ENCODE data around the gene AKAP6.

Gene AKAP6

DNA sequence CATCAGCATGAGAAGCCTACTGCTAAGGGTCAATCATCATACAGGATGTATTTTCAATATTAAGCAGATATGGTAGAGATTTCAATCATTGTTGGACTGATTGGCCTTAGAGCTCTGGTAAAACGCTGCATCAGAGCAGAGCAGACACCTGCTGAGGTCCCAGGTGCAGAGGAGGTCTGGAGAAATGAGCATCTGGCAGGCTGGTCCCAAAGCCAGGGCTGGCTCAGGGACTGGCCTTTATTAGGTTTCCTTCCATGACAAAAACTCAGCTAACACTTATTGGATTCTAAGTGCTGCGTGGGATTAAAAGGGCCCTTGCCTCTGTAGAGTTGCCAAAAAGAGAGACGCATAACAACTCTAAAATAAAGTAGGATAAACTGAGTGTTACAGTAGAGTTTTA lies 29.7 kb downstream of the AKAP6 start:
- no peaks in the 10 kb centered on the region for H3K27me3 ChIP-seq (ENCODE audit: control insufficient read depth, insufficient read depth, low read length)
- H2AFZ ChIP-seq: no peak overlapping the region
- H3K9me3 ChIP-seq (ENCODE audit: control insufficient read depth, low read length): no peaks in the 10 kb centered on the region
- no peak overlapping the region for H3K4me2 ChIP-seq (ENCODE audit: low read length)
- no peaks in the 10 kb centered on the region for H3K79me2 ChIP-seq
- no peak overlapping the region for H3K4me3 ChIP-seq (ENCODE audit: low read depth, low read length)
- H3K9ac ChIP-seq: no peak overlapping the region
- H3K27ac ChIP-seq: no peak overlapping the region
- no peaks in the 10 kb centered on the region for H3K4me1 ChIP-seq
- TF ChIP-seq, protein P1, sequence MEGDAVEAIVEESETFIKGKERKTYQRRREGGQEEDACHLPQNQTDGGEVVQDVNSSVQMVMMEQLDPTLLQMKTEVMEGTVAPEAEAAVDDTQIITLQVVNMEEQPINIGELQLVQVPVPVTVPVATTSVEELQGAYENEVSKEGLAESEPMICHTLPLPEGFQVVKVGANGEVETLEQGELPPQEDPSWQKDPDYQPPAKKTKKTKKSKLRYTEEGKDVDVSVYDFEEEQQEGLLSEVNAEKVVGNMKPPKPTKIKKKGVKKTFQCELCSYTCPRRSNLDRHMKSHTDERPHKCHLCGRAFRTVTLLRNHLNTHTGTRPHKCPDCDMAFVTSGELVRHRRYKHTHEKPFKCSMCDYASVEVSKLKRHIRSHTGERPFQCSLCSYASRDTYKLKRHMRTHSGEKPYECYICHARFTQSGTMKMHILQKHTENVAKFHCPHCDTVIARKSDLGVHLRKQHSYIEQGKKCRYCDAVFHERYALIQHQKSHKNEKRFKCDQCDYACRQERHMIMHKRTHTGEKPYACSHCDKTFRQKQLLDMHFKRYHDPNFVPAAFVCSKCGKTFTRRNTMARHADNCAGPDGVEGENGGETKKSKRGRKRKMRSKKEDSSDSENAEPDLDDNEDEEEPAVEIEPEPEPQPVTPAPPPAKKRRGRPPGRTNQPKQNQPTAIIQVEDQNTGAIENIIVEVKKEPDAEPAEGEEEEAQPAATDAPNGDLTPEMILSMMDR (IDR thresholded peaks at IDR 0.05): no peak
- H3K36me3 ChIP-seq (ENCODE audit: control insufficient read depth, insufficient read depth, low read length): no peaks in the 10 kb centered on the region

DNA sequence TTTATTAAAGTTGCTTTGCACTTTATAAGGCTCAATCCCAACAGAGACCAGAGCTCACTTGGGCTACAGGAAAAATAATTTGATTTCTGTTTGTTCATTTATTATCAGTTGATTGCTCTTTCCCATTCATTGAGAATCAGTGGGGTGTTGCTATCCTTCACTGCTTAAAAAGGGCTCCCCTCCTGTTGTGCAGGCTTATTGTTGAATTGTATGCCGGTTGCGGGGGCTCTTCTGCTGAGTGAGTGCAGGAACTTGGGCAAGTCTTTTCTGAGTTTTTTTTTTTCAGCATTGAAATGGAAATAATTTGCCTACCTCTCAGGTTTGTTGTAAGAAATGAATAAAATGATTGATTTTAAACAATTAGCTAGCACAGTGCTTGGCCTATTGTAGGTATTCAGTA lies 32.6 kb downstream of the AKAP6 start:
- Histone ChIP-seq H3K27me3 (ENCODE audit: control insufficient read depth, insufficient read depth, low read length) (no peaks in the 10 kb centered on the region), H3K4me2 (ENCODE audit: low read length) (no peak overlapping the region), H3K4me1 (no peaks in the 10 kb centered on the region), H3K9me3 (ENCODE audit: control insufficient read depth, low read length) (no peaks in the 10 kb centered on the region), H3K27ac (no peak overlapping the region), H3K4me3 (ENCODE audit: low read depth, low read length) (no peak overlapping the region), H3K9ac (no peak overlapping the region), H3K79me2 (no peaks in the 10 kb centered on the region), H3K36me3 (ENCODE audit: control insufficient read depth, insufficient read depth, low read length) (no peaks in the 10 kb centered on the region), H2AFZ (no peak overlapping the region)
- TF ChIP-seq, protein P1 (IDR thresholded peaks at IDR 0.05): no peak

DNA sequence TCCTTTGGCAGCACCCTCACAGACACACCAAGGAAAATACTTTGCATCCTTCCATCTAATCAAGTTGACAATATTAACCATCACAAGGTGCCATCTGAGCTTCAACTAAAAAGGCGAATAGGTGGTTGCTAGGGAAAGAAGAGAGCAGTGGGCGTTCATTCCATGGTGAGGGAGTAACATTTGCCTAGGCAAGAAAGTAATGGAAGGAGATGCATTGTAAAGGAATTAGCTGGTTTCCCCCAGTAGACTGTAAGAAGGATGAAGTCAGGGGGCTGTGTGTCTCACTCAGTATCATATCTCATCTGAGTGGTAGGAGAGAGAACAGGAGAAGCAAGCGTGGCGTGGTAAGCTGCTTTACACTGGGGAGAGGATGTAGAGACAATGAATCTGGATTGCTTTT lies 34.7 kb downstream of the AKAP6 start:
- H3K9me3 ChIP-seq (ENCODE audit: control insufficient read depth, low read length): no peaks in the 10 kb centered on the region
- H3K27ac ChIP-seq: no peak overlapping the region
- no peak overlapping the region for H3K4me3 ChIP-seq (ENCODE audit: low read depth, low read length)
- H3K79me2 ChIP-seq: peaks cover 3% of the 10 kb centered on the region
- H3K36me3 ChIP-seq (ENCODE audit: control insufficient read depth, insufficient read depth, low read length): no peaks in the 10 kb centered on the region
- H3K4me2 ChIP-seq (ENCODE audit: low read length): no peak overlapping the region
- H3K4me1 ChIP-seq: no peaks in the 10 kb centered on the region
- TF ChIP-seq, protein P1 (IDR thresholded peaks at IDR 0.05): no peak
- no peak overlapping the region for H2AFZ ChIP-seq
- no peaks in the 10 kb centered on the region for H3K27me3 ChIP-seq (ENCODE audit: control insufficient read depth, insufficient read depth, low read length)
- H3K9ac ChIP-seq: no peak overlapping the region

DNA sequence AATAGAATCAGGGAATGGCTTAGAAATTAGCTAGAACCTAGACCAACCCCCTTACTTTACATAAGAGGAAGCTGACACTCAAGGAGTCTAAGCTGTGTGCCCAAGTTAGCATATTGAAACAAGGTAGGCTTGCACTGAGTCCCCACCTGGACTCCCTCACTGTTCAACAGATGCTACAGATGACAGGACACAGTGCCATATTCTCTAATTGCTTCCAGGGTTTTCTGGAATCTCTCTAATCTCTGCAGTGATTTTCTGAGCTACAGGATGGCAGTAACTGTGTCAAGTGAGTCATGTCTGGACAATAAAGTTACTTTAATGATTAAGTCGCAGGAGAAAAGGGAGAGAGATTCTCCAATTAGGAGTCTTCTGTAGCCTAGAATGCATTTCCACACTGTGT lies 35.8 kb downstream of the AKAP6 start:
- Histone ChIP-seq H3K36me3 (ENCODE audit: control insufficient read depth, insufficient read depth, low read length) (no peaks in the 10 kb centered on the region), H3K27ac (no peak overlapping the region), H3K79me2 (peaks cover 3% of the 10 kb centered on the region), H3K27me3 (ENCODE audit: control insufficient read depth, insufficient read depth, low read length) (no peaks in the 10 kb centered on the region), H2AFZ (no peak overlapping the region), H3K9ac (no peak overlapping the region), H3K9me3 (ENCODE audit: control insufficient read depth, low read length) (no peaks in the 10 kb centered on the region), H3K4me2 (ENCODE audit: low read length) (no peak overlapping the region), H3K4me1 (no peaks in the 10 kb centered on the region), H3K4me3 (ENCODE audit: low read depth, low read length) (no peak overlapping the region)
- TF ChIP-seq, protein P1 (IDR thresholded peaks at IDR 0.05): no peak

DNA sequence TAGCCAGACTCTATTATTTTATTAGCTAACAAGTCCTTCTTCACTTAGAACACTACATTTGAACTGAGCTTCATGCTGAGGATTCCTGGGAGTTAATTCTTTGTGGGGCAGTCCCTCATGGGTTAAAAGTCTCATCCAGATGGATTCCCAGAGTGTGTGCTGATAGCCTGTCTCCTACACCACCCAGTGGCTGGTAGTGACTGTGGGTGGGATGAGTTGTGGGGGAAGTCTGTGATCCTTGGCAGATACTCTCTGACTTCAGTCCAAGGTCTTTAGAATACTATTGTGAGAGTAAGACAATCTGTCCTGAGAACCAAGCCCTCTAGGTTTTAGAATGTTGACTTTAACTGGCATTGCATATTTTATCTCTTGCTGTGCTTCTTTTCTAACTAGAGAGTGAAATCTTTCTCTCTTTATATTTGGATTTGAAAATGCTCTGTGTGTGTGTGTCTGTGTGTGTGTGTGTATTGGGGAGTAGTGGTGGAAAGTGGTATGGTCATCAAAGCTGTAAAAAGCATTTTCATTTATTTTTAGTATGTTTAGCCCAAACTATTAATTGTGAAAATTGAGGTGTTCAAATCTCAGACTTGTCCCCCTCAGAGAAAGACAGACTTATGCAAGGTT lies 37.3 kb downstream of the AKAP6 start:
- Histone ChIP-seq H3K9me3 (ENCODE audit: control insufficient read depth, low read length) (no peaks in the 10 kb centered on the region), H2AFZ (no peak overlapping the region), H3K4me2 (ENCODE audit: low read length) (no peak overlapping the region), H3K27ac (no peak overlapping the region), H3K9ac (no peak overlapping the region), H3K79me2 (peaks cover 3% of the 10 kb centered on the region), H3K4me1 (no peaks in the 10 kb centered on the region), H3K27me3 (ENCODE audit: control insufficient read depth, insufficient read depth, low read length) (no peaks in the 10 kb centered on the region), H3K4me3 (ENCODE audit: low read depth, low read length) (no peak overlapping the region), H3K36me3 (ENCODE audit: control insufficient read depth, insufficient read depth, low read length) (no peaks in the 10 kb centered on the region)
- TF ChIP-seq, protein P1 (IDR thresholded peaks at IDR 0.05): no peak

Measured in parathyroid adenoma (tissue), 2 donors.